Fibroblast of skin of back (primary cell): ENCODE results near the gene TMEM114. TPM values are rescaled to one million over a fixed set of nuclear protein-coding genes. Genes with fewer than 3 reads are reported as not detected.
A peak's percentile ranks its signal among the peaks of the same experiment; 100 is the strongest.

Experiments
- DNase-seq: peaks from one replicate; pipeline ENCODE4 v3.0.0-alpha.2; 2013
- polyA plus RNA-seq, 2 experiments: library from polyadenylated mRNA; unstranded; fragments of 120-200 nt; gene quantifications; one replicate each; pipeline ENCODE4 v1.2.1, GENCODE V29; 2013; ENCODE audit not compliant: insufficient read length in 2 of 2

Gene TMEM114
- polyA plus RNA-seq (2013, experiment 1 of 2; ENCODE audit: insufficient read length): not detected
- not detected for polyA plus RNA-seq (2013, experiment 2 of 2; ENCODE audit: insufficient read length)

- DNase-seq: no peak
Measured at GRCh38 chr16:8589900-8590688, at the start of gene TMEM114. Gene TMEM114 (minus strand): TSS chr16:8590511. CDS start chr16:8589838, 673 bp downstream.

DNA sequence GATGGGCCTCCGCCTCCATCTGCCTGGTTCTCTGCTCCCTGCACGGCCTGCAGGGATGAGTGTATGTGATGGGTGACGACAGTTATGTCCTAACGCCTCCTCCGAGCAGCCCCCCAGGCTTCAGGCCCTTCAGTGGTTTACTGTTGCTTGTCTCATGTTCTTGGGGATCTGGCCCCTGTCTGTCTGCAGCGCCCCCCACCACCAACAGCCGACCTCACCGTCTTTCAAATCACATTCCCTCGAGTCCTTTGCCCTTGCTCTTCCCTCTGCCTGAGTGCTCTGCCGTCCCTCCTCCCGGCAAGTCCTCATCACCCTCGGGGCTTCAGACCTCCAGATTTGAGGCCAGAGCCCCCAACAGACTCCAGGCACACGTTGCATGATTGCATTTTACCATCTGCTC, 49.4 kb upstream of the TMEM114 start:
- DNase-seq: no peak

- peak; percentile 30 for DNase-seq
Measured at GRCh38 chr16:8634991-8635736, 44.9 kb upstream of the TMEM114 start.

- DNase-seq: no peak
Measured at GRCh38 chr16:8632675-8633182, 42.4 kb upstream of the TMEM114 start.

- DNase-seq: no peak
Measured at GRCh38 chr16:8631818-8632465, 41.6 kb upstream of the TMEM114 start.

DNA sequence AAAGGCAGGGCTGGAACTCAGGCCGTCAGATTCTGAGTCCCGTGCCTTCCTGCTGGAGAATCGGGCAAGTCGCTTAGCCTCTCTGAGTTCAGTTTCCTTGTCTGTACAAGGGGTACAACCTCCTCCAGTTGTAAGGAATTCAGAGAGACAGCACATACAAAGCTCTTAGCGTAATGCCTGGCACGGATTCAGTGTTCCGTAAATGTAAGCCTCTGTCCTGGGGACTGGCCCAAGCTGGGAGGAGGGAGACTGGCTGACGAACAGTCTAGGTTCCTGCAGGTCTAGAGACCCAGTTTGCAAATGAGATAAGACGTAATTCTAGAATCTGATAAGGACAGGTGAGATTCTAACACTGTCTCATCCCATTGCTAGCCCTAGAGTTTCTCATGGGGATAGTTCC, 41.1 kb upstream of the TMEM114 start:
- no peak for DNase-seq

GRCh38 chr16:8630255-8630953, 40.1 kb upstream of the TMEM114 start:
- no peak for DNase-seq

GRCh38 chr16:8628981-8629725, 38.8 kb upstream of the TMEM114 start:
- no peak for DNase-seq

GRCh38 chr16:8627456-8627855, 37.1 kb upstream of the TMEM114 start:
- DNase-seq: no peak

GRCh38 chr16:8626946-8627345, 36.6 kb upstream of the TMEM114 start:
- no peak for DNase-seq

- DNase-seq: no peak
Measured at GRCh38 chr16:8625491-8626087, 35.3 kb upstream of the TMEM114 start.

- DNase-seq: peak; percentile 9
Measured at GRCh38 chr16:8623634-8624033, 33.3 kb upstream of the TMEM114 start.

DNA sequence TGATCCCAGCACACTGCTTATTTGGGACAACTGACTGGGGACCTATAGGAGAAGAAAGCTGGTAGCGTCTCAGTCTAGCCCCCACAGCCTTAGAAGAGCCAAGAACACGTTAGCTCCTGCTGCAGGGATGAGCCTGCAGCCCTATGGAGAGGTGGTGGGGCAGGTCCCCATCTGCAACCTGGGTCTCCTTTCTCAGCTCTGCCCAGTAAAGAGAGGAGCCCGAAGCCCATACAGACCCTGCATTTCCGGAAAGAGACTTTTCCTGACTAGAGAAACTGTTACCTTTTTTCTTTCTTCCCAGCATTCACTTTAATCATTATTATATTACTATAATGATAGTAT, 32.0 kb upstream of the TMEM114 start:
- no peak for DNase-seq

GRCh38 chr16:8621572-8622314, 31.4 kb upstream of the TMEM114 start, which contains the start of gene METTL22:
Gene METTL22 (plus strand): TSS chr16:8621698. CDS start chr16:8625666, 3,968 bp downstream.
- peak; percentile 80 for DNase-seq

- DNase-seq: no peak
Measured at GRCh38 chr16:8621222-8621571, 30.9 kb upstream of the TMEM114 start.

DNA sequence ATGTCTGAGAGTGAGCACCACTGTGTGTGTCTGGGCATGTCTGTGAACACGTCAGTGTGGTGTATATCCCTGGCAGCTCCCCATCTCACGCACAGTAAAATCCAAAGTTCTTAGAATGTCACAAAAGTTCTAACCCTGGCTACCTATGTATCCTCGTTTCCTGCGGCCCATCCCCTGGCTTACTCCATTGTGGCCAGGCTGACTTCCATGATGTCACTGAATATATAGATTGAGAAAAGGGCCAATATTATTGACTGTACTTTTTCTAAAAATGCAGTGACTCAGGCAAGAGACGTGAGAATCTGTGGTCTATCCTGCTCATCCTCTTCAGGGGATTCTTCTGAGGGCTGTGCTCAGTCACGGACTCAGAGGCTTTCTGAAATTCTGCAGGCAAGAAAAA, 30.2 kb upstream of the TMEM114 start:
- DNase-seq: peak; percentile 32

- DNase-seq: no peak
Measured at GRCh38 chr16:8619671-8620370, 29.5 kb upstream of the TMEM114 start.

GRCh38 chr16:8614435-8615029, 24.2 kb upstream of the TMEM114 start:
- no peak for DNase-seq

DNA sequence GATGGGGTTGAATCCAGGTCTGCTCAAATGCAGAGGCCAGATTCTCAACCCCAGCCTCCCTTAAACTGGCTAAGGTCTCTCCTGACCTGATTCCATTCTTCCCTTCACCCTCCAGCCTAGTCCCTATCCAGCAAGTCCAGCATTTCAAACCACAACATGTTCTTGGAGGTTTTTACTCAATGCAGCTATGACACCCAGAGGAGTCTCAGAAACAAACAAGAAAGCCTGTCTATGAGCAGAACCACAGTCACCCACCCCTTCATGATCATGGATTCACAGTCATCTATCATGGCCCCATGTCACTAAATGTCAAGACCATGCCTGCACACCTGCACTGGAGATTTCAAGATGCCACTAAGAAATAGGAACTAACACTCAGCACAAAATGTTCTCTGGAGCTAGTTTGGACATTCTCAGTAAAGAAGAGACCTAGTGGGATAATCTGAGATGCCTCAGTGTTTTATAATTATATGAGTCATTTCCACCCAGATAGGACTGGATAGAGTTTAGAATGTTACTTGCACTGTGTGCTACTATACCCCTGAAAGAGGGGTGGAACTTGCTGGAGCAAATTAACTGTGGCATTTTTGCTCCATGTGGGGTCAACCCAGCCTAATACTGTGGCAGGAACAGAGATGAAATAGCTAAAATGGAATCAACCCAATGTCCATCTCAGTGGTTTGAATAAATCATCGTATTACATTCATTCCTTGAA, 21.7 kb upstream of the TMEM114 start:
- peak; percentile 54 for DNase-seq
